Heart left ventricle (tissue), 16 donors: ENCODE measurements around the gene BCKDHA. TPM values are rescaled to one million over a fixed set of nuclear protein-coding genes. Genes with fewer than 3 reads are reported as not detected.

Source experiments
- ATAC-seq, 4 donors: fragments of 200-7000 bp; cut with Tn5 transposase; one replicate each; pipeline ENCODE4 v1.9.1; 2020 to 2022; ENCODE audit warnings: moderate library complexity in 4 of 4, mild to moderate bottlenecking in 3 of 4, moderate number of reproducible peaks in 1 of 4
- DNase-seq, 5 donors: peaks; one replicate each; pipeline ENCODE4 v3.0.0-alpha.2; 2020
- H3K27ac ChIP-seq, 12 donors: fragments of 200-600 bp; sonication (generic) in 4 of 12; one replicate each; pipeline versions ENCODE4 v1.5.0 to v1.8.0; 2016 to 2022; ENCODE audit warnings: mild to moderate bottlenecking in 2 of 12
- H3K27me3 ChIP-seq, 9 donors: fragments of 200-600 bp; sonication (generic) in 2 of 9; one replicate each; pipeline versions ENCODE4 v1.5.1 to v1.8.0; 2016 to 2022; ENCODE audit warnings: mild to moderate bottlenecking in 3 of 9
- H3K36me3 ChIP-seq, 9 donors: fragments of 200-600 bp; sonication (generic) in 2 of 9; one replicate each; pipeline versions ENCODE4 v1.5.0 to v1.8.0; 2018 to 2022; ENCODE audit warnings: mild to moderate bottlenecking in 2 of 9
- H3K4me1 ChIP-seq, 12 donors: fragments of 200-600 bp; sonication (generic) in 4 of 12; one replicate each; pipeline versions ENCODE4 v1.5.0 to v1.8.0; 2016 to 2022; ENCODE audit warnings: mild to moderate bottlenecking in 3 of 12
- H3K4me3 ChIP-seq, 12 donors: fragments of 200-600 bp; sonication (generic) in 4 of 12; one replicate each; pipeline versions ENCODE4 v1.5.0 to v1.8.0; 2017 to 2022; ENCODE audit warnings: mild to moderate bottlenecking in 9 of 12, moderate library complexity in 4 of 12
- H3K9me3 ChIP-seq, 12 donors: fragments of 200-600 bp; sonication (generic) in 4 of 12; one replicate each; pipeline versions ENCODE4 v1.5.0 to v1.8.0; 2016 to 2022; ENCODE audit warnings: mild to moderate bottlenecking in 1 of 12
- POLR2A ChIP-seq, 2 donors: fragments of 450-650 bp; IDR thresholded peaks; one replicate each; pipeline ENCODE4 v1.6.1; 2017; ENCODE audit warnings: antibody characterized with exemption in 2 of 2, mild to moderate bottlenecking in 2 of 2, moderate library complexity in 2 of 2
- WGBS, 4 donors: extraction: QIAGEN DNeasy Blood & Tissue Kit in 2 of 4; methylation state at CpG; one replicate each; pipeline versions ENCODE4 v1.1.5 to v1.1.7; 2013 to 2018; 5-methylcytosine and 5-hydroxymethylcytosine counted together
- intact Hi-C, 10 donors: fragments of 100-400 bp; cut with DNase I; formaldehyde crosslinking; loops; one replicate each; pipeline versions ENCODE4 v1.11.1 to v1.14.2; 2022
- polyA plus RNA-seq, 2 donors: library from polyadenylated mRNA; stranded (reverse); fragments of 200-250 nt; gene quantifications; one replicate each; pipeline ENCODE4 v1.2.3, GENCODE V29; 2013
- total RNA-seq, 9 donors: library from RNA; depleted of rRNA in 2 of 9; stranded (reverse); fragments of >200 nt in 2 of 9; fragmentation: NEBNext Ultra II Directional in 3 of 9; extraction: Animal tissue kit (Norgen Biotek cat#: 25700) in 3 of 9; gene quantifications; one replicate each; pipeline versions ENCODE4 v1.1.0 to v1.2.4, GENCODE V29; 2016 to 2023
- TF ChIP-seq, protein P1 (sequence below), 12 donors: fragments of 200-600 bp; sonication (generic) in 4 of 12; IDR thresholded peaks; one replicate each; pipeline versions ENCODE4 v1.5.0 to v1.8.0; 2018 to 2022; ENCODE audit warnings: antibody characterized with exemption in 12 of 12, mild to moderate bottlenecking in 5 of 12
- donor health status: ischemic (EF 13 %, LVEDD 7.1; RV severe dilation, severe dysfunction).
- donor health status: healthy with polysubstance abuse.
- donor health status: DM: no; HTN: yes; CAD: no.
- donor health status: DM: no; HTN: no; CAD: no.
- donor health status: ischemic (EF 25% LVEDD 6.9; RV normal size, moderate dysfunction).
- donor health status: ischemic (EF 25% LVEDD 5.7; RV mildly dilated, moderate dysfunction).
- donor health status: healthy.
- donor health status: DM: yes; HTN: yes; CAD: no.
- donor health status: ischemic (EF 35%, LVEDD 5.7; RV mildly dilated, moderate dysfunction).
- donor health status: nonischemic (EF 11% LVEDD 7.7; RV severe dilation, severe dysfunction).
- donor health status: DM: yes; HTN: yes; CAD: no.
- donor health status: PGD.
- donor health status: ischemic (EF 29% LVEDD 5.4; RV normal size, mild dysfunction).
- donor health status: nonischemic (EF 23%, LVEDD 6.1; RV moderate dilation, normal function).

The BCKDHA gene
- total and polyA plus RNA-seq, 11 donors, result 32.0 to 149 (median 39.2) TPM

DNA sequence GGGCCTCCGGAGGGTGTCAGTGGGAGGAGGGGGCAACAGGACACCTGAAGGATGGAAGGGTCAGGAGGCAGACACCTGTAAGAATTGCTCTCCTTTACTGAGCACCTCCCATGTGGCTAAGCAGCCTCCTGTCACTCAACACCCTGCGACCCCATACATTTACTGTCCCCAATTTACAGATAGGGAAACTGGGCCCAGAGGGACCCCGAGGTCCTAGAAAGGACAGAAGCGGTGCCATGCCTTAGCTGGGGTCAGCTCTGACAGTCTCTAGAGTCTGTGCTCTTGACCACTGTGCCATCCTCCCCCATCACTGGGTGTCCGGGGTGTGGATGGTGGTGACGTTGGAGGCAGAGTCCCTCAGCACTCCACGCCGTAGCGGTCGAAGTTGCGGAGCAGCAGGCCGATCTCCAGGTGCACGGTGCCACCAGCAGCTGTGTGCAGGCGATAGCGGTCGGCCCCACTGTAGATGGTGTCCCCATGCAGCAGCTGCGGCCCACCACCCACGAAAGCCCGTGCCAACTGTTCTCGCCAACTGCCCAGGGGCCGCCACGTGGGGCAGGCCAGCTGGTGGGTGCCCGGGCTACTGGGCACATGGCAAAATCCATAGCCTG, 43.2 kb upstream of the BCKDHA start:
- Histone ChIP-seq H3K4me3 (peak overlapping the region in 11 of 12 donors; percentile 52 to 98 (median 73)), H3K4me1 (peaks cover 0 to 65% (median 21%) of the 10 kb centered on the region in 12 donors), H3K27ac (peak overlapping the region; percentile 67 to 96 (median 90)), H3K9me3 (no peaks in the 10 kb centered on the region), H3K36me3 (no peaks in the 10 kb centered on the region), H3K27me3 (no peaks in the 10 kb centered on the region)
- WGBS, 4 donors, result 85 to 93% (median 91%) methylated on average over 11 to 23 of the region's 23 CpGs
- ATAC-seq (no peak), DNase-seq (peak in 2 of 5 donors; percentile 36 to 60)
- intact Hi-C loops, result loop anchor here in 4 of 10 donors (2.0 to 5.0 kb wide), 5 partner anchors 42 to 148 kb away; partner anchors contain the start of genes CCDC97 (in 3 of the 4) and HNRNPUL1 (in 1 of the 4)
- TF ChIP-seq, protein P1, sequence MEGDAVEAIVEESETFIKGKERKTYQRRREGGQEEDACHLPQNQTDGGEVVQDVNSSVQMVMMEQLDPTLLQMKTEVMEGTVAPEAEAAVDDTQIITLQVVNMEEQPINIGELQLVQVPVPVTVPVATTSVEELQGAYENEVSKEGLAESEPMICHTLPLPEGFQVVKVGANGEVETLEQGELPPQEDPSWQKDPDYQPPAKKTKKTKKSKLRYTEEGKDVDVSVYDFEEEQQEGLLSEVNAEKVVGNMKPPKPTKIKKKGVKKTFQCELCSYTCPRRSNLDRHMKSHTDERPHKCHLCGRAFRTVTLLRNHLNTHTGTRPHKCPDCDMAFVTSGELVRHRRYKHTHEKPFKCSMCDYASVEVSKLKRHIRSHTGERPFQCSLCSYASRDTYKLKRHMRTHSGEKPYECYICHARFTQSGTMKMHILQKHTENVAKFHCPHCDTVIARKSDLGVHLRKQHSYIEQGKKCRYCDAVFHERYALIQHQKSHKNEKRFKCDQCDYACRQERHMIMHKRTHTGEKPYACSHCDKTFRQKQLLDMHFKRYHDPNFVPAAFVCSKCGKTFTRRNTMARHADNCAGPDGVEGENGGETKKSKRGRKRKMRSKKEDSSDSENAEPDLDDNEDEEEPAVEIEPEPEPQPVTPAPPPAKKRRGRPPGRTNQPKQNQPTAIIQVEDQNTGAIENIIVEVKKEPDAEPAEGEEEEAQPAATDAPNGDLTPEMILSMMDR (IDR thresholded peaks at IDR 0.05), result no peak
- no peak for TF ChIP-seq POLR2A (IDR thresholded peaks at IDR 0.05)

DNA sequence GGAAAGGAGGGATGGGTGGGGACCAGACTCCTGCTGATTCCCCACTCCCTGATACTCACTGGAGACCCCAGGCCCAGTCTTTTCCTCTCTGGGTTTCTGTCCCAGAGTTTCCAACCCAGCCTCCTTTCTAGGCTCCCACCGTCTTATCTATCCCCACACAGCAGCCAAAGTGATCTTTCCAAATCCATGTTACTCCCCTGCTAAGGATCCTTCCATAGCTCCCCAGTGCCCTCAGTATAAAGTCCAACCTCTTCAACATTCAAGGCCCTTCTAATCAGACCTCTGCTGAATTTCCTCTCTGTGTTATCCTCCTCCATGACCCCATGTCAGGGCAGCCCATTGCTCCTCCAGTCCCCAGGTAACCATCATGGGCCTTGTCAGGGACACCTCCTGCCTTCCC, 42.6 kb upstream of the BCKDHA start:
- ATAC-seq (no peak), DNase-seq (no peak)
- H3K4me3 ChIP-seq, result no peak overlapping the region
- TF ChIP-seq POLR2A (IDR thresholded peaks at IDR 0.05), result no peak
- TF ChIP-seq, protein P1 (IDR thresholded peaks at IDR 0.05), result no peak
- H3K9me3 ChIP-seq, result no peaks in the 10 kb centered on the region
- intact Hi-C loops, result loop anchor here in 5 of 10 donors (2.0 to 5.0 kb wide), 3 partner anchors 33 to 148 kb away; no protein-coding TSS in a partner anchor
- H3K27me3 ChIP-seq, result no peaks in the 10 kb centered on the region
- 81 to 92% (median 85%) methylated on average over 1 of the region's 1 CpG for WGBS, 4 donors
- peaks cover 0 to 59% (median 16%) of the 10 kb centered on the region in 12 donors for H3K4me1 ChIP-seq
- H3K36me3 ChIP-seq, result no peaks in the 10 kb centered on the region
- H3K27ac ChIP-seq, result peak overlapping the region in 9 of 12 donors; percentile 14 to 96 (median 46)

DNA sequence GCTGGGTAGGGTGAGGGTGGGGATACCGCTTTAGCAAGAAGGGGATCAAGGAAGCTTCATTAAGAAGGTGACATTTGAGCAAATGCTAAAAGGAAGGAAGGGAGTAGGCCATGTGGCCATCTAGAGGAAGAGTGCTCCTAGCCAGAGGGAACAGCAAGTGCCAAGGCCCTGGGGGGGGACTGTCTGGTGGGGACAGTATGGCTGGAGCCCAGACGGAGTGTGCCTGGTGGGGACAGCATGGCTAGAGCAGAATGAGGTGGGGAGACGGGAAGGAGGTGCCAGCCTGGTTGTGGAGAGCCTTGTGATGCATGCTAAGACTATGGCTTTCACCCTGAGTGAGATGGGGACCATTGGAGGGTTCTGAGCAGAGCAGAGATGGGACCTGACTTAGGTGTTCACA, 41.8 kb upstream of the BCKDHA start:
- no peak overlapping the region for H3K4me3 ChIP-seq
- H3K27me3 ChIP-seq, result no peaks in the 10 kb centered on the region
- peaks cover 0 to 52% (median 10%) of the 10 kb centered on the region in 12 donors for H3K4me1 ChIP-seq
- H3K27ac ChIP-seq, result peak overlapping the region in 8 of 12 donors; percentile 6 to 96 (median 40)
- DNase-seq (no peak), ATAC-seq (no peak)
- H3K36me3 ChIP-seq, result no peaks in the 10 kb centered on the region
- no peaks in the 10 kb centered on the region for H3K9me3 ChIP-seq
- TF ChIP-seq POLR2A (IDR thresholded peaks at IDR 0.05), result no peak
- TF ChIP-seq, protein P1 (IDR thresholded peaks at IDR 0.05), result no peak
- WGBS, 4 donors, result 66 to 74% (median 70%) methylated on average over 3 of the region's 3 CpGs
- intact Hi-C loops, result loop anchor here in 5 of 10 donors (2.0 to 5.0 kb wide), 3 partner anchors 34 to 149 kb away; no protein-coding TSS in a partner anchor

DNA sequence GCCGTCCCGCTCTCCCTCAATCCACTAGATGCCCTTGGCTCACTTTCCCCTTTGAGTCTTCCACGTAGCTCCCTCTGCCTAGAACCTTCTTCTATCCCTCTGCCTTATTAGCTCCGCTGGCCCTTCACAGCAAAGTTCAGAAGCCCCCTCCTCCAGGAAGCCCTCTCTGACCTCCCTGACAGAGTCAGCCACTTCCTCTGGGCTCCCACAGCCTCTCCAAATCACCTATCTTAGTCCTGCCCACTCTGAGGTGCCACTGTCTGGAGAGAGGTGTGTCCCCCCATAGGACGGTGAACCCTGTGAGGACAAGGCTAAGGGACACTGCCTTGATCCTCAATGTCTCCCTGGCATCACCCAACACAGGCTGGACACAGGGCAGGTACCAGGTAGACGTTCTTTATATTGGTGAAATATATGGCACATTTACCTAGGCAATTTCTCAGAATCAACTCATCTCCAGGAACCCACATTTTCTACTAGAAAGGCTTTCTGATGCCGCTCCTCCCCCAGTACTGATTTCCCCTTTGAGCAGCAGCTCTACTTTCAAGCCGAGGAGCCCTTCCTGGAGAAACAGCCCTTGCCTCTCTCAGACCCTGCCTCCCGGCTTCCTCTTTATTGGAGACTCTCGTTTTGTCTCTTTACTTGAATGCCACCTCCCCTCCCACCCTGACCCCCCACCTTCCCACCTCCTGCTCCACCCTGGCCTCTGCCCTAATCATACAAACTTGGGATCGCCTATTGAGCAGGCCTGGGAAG, 40.5 kb upstream of the BCKDHA start:
- Histone ChIP-seq H3K9me3 (no peaks in the 10 kb centered on the region), H3K4me1 (peaks cover 0 to 47% (median 8%) of the 10 kb centered on the region in 12 donors), H3K27ac (peak overlapping the region in 1 of 12 donors; percentile 77), H3K27me3 (no peaks in the 10 kb centered on the region), H3K36me3 (no peaks in the 10 kb centered on the region), H3K4me3 (no peak overlapping the region)
- DNase-seq, result no peak
- no peak for ATAC-seq
- no peak for TF ChIP-seq POLR2A (IDR thresholded peaks at IDR 0.05)
- TF ChIP-seq, protein P1 (IDR thresholded peaks at IDR 0.05), result no peak
- WGBS, 4 donors, result 79 to 82% (median 81%) methylated on average over 11 of the region's 11 CpGs
- intact Hi-C loops, result loop anchor here in 4 of 10 donors (5.0 kb wide), 1 partner anchor 35 kb away; no protein-coding TSS in a partner anchor
